Measurements from ENCODE around the gene C2CD4C.
A peak's percentile ranks its signal among the peaks of the same experiment; 100 is the strongest.
"Not testable (repeated sequence)": the region's sequence is repeated elsewhere in the genome, so short reads cannot be mapped to it uniquely, and the experiment has no call there.

Gene C2CD4C

GRCh38 chr19:380618-381219, 28.2 kb downstream of the C2CD4C start:
- DNase-seq = not testable (repeated sequence)

GRCh38 chr19:379796-380195, 29.2 kb downstream of the C2CD4C start:
- DNase-seq = no peak

- DNase-seq = no peak
Measured at GRCh38 chr19:378706-379105, 30.2 kb downstream of the C2CD4C start.

GRCh38 chr19:377801-378581, 31.0 kb downstream of the C2CD4C start:
- DNase-seq = no peak

- no peak for DNase-seq
Measured at GRCh38 chr19:376111-376470, 32.9 kb downstream of the C2CD4C start.

GRCh38 chr19:375395-376110, 33.4 kb downstream of the C2CD4C start:
- DNase-seq = no peak

- no peak for DNase-seq
Measured at GRCh38 chr19:374886-375235, 34.1 kb downstream of the C2CD4C start.

- no peak for DNase-seq
Measured at GRCh38 chr19:374183-374885, 34.6 kb downstream of the C2CD4C start.

GRCh38 chr19:373391-374182, 35.4 kb downstream of the C2CD4C start:
- DNase-seq = peak; percentile 40

- DNase-seq = peak; percentile 39
Measured at GRCh38 chr19:372306-372890, 36.5 kb downstream of the C2CD4C start.

- DNase-seq = peak; percentile 45
Measured at GRCh38 chr19:371501-372168, 37.3 kb downstream of the C2CD4C start.

GRCh38 chr19:370641-371330, 38.2 kb downstream of the C2CD4C start:
- peak; percentile 31 for DNase-seq

GRCh38 chr19:369876-370275, 39.1 kb downstream of the C2CD4C start:
- peak; percentile 30 for DNase-seq

GRCh38 chr19:369256-369655, 39.7 kb downstream of the C2CD4C start:
- peak; percentile 35 for DNase-seq

GRCh38 chr19:368630-369024, 40.3 kb downstream of the C2CD4C start:
- DNase-seq = peak; percentile 46

GRCh38 chr19:367963-368629, 40.9 kb downstream of the C2CD4C start:
- DNase-seq = peak; percentile 40

GRCh38 chr19:367561-367960, 41.4 kb downstream of the C2CD4C start:
- DNase-seq = peak; percentile 32

GRCh38 chr19:366951-367350, 42.0 kb downstream of the C2CD4C start:
- DNase-seq = peak; percentile 21

GRCh38 chr19:366205-366783, 42.7 kb downstream of the C2CD4C start:
- DNase-seq = peak; percentile 4

Data from islet precursor cell (in vitro differentiated cells).